RCC 7860 (cell line): ENCODE measurements around the gene NME9.

ENCODE experiments used
- DNase-seq: peaks from one replicate; pipeline ENCODE4 v3.0.0-alpha.2; 2015; ENCODE audit warnings: low spot score
- FAIRE-seq: peaks from 2 replicates; lab custom pipeline; 2012; peaks lifted over from hg19 to GRCh38; lab: Jason Lieb, UNC

NME9 gene

GRCh38 chr3:138284957-138285477 lies 44.6 kb downstream of the NME9 start:
- FAIRE-seq (no peak), DNase-seq (no peak)

DNA sequence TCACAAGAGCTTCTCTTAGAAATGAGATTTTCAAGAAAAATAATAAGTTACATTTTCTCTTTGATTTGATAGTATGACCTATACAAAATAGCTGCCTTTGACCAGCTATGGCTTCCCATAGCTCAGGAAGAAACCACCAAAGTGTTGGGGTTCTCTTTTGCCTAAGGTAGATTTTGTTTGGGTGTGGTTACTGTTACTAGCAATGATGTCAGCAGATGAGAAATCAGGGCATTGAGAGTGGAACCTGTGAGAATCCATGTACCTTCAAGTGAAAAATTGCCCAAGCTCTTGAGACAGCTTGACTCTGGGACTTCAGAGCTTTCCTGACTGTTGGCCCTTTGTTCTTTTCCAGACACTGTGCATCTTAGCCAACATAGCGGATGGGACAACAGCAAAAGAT lies 45.6 kb downstream of the NME9 start:
- DNase-seq (no peak), FAIRE-seq (no peak)

- FAIRE-seq = no peak
- no peak for DNase-seq
Observed at GRCh38 chr3:138282836-138283235, 46.8 kb downstream of the NME9 start.

GRCh38 chr3:138281561-138281960 lies 48.1 kb downstream of the NME9 start:
- no peak for DNase-seq
- FAIRE-seq = no peak

DNA sequence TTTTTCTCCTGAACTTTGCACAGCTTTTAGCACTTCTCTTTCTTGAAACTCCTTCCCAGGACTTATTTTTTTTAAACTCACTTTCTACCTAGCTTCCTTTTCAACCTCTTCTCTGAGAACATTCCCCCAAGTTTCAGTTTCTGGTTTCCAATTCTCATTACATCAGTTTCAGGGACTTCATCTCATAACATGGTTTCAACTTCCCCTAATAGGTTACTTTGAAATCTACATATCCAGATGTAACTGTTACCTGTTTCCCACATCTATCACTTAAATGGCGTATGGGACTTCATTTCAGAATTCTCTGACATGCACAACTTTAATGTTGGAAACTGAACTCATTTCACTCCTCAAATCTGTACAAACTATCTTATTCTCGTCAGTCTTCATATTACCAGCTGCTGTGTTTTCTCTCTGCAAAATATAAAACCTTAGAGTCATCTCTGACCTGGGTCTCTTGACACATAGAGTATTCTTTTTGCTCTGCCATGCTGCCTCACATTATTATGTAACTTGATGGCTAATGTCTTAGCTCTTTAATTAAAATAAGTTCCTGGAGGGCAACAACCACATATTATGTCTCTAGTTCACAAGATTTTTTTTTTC lies 58.4 kb downstream of the NME9 start:
- FAIRE-seq = no peak
- no peak for DNase-seq

GRCh38 chr3:138270245-138270644 lies 59.4 kb downstream of the NME9 start:
- DNase-seq (no peak), FAIRE-seq (peak; percentile 50)

- FAIRE-seq = no peak
Observed at GRCh38 chr3:138267083-138267482, 62.6 kb downstream of the NME9 start.

GRCh38 chr3:138265745-138266144 lies 63.9 kb downstream of the NME9 start:
- no peak for FAIRE-seq
- DNase-seq = no peak

More at GRCh38 chr3:138267083-138267482, 62.6 kb downstream of the NME9 start:
- DNase-seq = no peak

- DNase-seq = no peak
- no peak for FAIRE-seq
Observed at GRCh38 chr3:138263104-138263503, 66.5 kb downstream of the NME9 start.

GRCh38 chr3:138260611-138261010 lies 69.0 kb downstream of the NME9 start:
- DNase-seq = no peak
- no peak for FAIRE-seq

- DNase-seq (no peak), FAIRE-seq (no peak)
Observed at GRCh38 chr3:138259126-138259525, 70.5 kb downstream of the NME9 start.

GRCh38 chr3:138257986-138258385 lies 71.7 kb downstream of the NME9 start:
- DNase-seq (no peak), FAIRE-seq (no peak)

DNA sequence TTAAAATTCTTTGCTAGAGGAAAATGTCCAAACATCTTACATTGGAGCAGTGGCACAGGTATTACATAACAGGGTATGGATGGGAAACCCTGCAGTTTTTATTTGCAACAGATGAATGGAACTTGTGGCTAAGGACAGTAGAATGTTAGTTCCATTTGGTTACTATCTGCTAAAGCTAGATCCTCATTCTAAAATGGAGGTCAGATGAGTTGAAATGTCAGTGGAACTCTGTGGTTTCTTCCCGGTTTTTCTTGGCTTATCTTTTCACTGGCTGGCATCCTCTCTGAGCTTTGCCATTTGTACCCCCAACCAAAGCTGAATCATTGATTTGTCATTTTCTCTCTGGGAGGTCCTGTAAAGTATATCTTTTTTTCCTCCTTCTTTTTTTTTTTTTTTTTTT lies 73.6 kb downstream of the NME9 start:
- DNase-seq = peak; percentile 26
- peak; percentile 31 for FAIRE-seq

DNA sequence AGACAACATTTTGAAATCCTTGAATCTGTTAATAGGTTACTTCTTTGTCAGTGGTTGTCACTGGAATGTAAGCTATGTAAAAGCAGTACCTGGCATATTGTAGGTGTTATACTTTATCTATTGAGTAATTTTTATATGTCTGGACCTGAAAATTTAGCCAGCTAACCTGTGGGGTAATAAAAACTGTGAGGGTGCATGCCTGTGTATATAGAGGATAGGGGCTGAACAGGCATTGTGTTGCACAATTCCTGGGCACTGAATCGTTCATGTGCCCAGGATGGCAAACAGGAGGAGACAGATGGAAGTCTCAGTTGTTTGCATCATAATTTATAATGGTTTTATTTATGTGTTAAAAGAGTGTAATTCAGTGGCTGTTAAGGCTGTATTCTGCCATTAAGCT lies 75.4 kb downstream of the NME9 start:
- DNase-seq = no peak
- FAIRE-seq = peak; percentile 36

DNA sequence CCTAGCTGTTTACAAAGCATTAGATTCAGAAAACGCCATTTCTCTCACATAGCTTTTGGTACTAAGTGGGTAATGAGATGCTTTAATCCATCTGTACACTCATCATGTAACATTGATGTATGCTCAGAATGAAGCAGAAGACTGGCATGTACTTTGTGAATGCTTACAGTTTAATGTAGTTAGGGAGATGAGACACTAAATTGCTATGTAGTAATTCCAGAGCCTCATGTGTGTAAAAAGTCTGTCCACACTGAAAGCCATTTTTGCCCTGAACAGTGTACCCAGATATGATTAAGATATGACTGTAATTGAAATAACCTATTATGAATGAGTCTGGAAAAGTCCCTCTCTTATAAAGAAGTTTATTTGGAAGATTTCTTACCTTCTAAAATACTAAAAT lies 76.0 kb downstream of the NME9 start:
- DNase-seq (no peak), FAIRE-seq (no peak)
